ENCODE measurements around the gene ARHGAP15. TPM values are rescaled to one million over a fixed set of nuclear protein-coding genes. Genes with fewer than 3 reads are reported as not detected.

The ARHGAP15 gene
- total RNA-seq, 1 donor from 2014 or later = 56.2 TPM

DNA sequence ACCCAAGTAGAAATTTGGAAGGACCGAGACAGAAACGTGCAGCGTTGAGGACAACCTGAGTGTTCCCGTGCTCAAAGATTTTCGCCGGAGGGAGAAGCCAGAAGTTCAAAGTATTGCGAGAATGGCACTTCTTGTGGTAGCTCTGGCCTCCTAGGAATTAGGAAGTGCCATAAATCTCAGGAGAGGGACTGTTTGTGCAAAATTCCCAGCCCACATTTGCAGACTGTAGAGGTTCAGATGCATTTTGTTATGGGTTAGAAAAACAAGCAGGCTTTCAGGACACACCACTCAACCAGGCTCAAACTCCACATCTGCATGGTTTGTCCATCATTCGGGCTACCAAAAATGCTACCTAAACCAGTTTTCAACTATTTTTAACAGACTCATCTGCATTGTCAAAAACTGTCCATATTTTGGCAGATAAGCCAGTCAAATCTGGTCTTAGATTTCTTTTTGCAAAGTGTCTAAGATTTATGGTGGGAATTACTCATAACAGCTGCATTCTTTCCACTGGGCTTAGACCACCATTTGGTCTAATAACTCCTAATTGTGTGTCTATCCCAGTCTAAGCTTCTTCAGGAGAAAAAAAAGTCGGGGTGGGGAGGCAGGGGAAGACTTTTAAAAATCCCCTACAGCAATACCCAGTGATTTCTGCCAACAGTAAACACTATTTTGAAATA lies 422.9 kb downstream of the ARHGAP15 start:
- H3K9me3 Mint-ChIP-seq = no peaks in the 10 kb centered on the region
- no peak overlapping the region for H3K4me3 Mint-ChIP-seq
- H3K27ac Mint-ChIP-seq = no peak overlapping the region
- intact Hi-C loops (cut with micrococcal nuclease) = no loop called here
- peaks cover 20% of the 10 kb centered on the region for H3K36me3 Mint-ChIP-seq (ENCODE audit: low read depth)
- DNase-seq = no peak
- H3K4me1 Mint-ChIP-seq = peaks cover 8% of the 10 kb centered on the region
- H3K27me3 Mint-ChIP-seq = no peaks in the 10 kb centered on the region

DNA sequence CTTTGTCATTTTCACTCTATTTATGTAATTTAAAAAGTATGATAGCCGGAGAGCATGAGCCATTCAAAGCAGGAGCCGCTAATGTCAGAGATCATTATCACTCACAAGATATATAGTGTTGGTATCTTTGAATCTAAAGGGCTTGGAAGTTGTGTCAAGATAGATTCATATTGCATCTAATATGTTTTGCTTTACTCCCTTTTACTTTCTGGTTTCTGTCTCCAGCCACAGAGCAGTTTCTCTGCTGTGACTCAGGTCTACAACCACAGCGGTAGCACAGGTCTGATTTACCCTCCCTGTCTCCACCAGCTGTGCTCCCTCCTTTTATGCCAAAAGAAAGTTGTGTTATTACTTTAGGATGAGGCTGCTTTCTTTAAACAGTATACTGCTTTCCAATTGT lies 424.0 kb downstream of the ARHGAP15 start:
- no peak for DNase-seq
- intact Hi-C loops (cut with micrococcal nuclease) = no loop called here
- H3K4me1 Mint-ChIP-seq = peaks cover 10% of the 10 kb centered on the region
- no peaks in the 10 kb centered on the region for H3K9me3 Mint-ChIP-seq
- no peaks in the 10 kb centered on the region for H3K27me3 Mint-ChIP-seq
- H3K36me3 Mint-ChIP-seq (ENCODE audit: low read depth) = peaks cover 28% of the 10 kb centered on the region
- H3K4me3 Mint-ChIP-seq = no peak overlapping the region
- no peak overlapping the region for H3K27ac Mint-ChIP-seq

GRCh38 chr2:143558665-143559064 lies 429.4 kb downstream of the ARHGAP15 start:
- H3K27ac Mint-ChIP-seq = no peak overlapping the region
- H3K36me3 Mint-ChIP-seq (ENCODE audit: low read depth) = peaks cover 48% of the 10 kb centered on the region
- intact Hi-C loops (cut with micrococcal nuclease) = no loop called here
- H3K27me3 Mint-ChIP-seq = no peaks in the 10 kb centered on the region
- no peak for DNase-seq
- no peak overlapping the region for H3K4me3 Mint-ChIP-seq
- H3K4me1 Mint-ChIP-seq = peaks cover 6% of the 10 kb centered on the region
- no peaks in the 10 kb centered on the region for H3K9me3 Mint-ChIP-seq

DNA sequence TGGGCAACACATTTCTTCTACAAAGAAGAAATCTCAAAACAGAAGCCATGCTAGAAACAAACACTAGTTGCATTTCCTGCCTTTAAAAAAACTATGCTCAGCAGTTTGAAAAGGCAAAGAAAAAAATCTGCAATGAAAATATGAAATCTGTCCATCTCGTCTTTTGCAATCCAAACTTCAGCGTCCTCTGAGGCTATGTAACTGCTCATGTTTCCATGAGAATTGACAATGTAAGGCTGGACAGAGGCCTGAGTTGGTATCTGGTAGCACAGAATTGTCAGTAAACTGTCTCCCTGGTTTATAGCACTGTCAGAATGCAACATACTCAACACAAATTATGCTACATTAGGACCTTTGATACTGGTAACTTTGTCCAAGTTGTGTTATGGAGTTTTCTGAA lies 429.9 kb downstream of the ARHGAP15 start:
- Mint-ChIP-seq H3K27me3 (no peaks in the 10 kb centered on the region), H3K9me3 (peaks cover 3% of the 10 kb centered on the region), H3K4me3 (no peak overlapping the region), H3K36me3 (ENCODE audit: low read depth) (peaks cover 53% of the 10 kb centered on the region), H3K4me1 (peaks cover 6% of the 10 kb centered on the region), H3K27ac (no peak overlapping the region)
- intact Hi-C loops (cut with micrococcal nuclease) = no loop called here
- no peak for DNase-seq

DNA sequence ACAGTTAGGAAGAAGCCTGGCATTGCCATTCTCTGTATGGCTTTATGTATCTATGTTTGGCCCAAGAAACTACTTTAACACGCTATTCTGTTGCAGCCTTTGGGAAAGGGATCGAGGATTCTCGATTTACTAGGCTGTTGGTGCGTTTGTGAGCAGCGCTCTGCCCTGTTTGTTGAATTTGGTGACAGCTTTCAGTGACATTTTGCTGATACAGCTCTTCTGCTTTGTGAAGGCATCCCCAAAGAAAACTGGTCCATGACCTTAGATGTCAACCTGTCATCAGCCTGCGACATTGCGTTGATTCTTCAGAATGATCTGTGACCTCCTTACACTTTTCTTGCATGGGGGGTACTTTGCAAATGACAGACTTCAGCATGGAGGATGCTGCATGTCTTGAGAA lies 431.5 kb downstream of the ARHGAP15 start:
- Mint-ChIP-seq H3K36me3 (ENCODE audit: low read depth) (peaks cover 56% of the 10 kb centered on the region), H3K4me1 (peaks cover 6% of the 10 kb centered on the region)
- intact Hi-C loops (cut with micrococcal nuclease) = no loop called here

DNA sequence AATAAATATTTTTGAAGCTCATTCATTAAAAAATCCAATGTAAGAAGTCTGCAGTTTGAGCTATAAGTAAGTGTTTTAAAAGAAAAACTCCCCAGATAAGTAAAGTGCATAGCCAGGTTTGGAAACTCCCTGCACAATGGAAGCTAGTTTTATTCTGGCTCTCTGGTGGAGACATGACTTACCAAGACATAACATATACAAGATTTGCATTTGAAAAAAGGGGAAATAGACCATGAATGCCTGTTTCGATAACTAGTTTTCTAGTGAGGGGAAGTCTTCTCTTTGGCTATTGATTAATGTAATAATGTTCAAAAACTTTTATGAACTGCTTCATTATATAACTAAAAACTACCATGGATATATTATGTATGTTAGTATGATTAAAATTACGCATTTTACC lies 435.2 kb downstream of the ARHGAP15 start:
- DNase-seq = no peak
- no peak overlapping the region for H3K27ac Mint-ChIP-seq
- no peaks in the 10 kb centered on the region for H3K27me3 Mint-ChIP-seq
- peaks cover 9% of the 10 kb centered on the region for H3K9me3 Mint-ChIP-seq
- peaks cover 2% of the 10 kb centered on the region for H3K4me1 Mint-ChIP-seq
- H3K4me3 Mint-ChIP-seq = no peak overlapping the region
- H3K36me3 Mint-ChIP-seq (ENCODE audit: low read depth) = peaks cover 52% of the 10 kb centered on the region
- intact Hi-C loops (cut with micrococcal nuclease) = no loop called here

More for the DNA sequence above, 431.5 kb downstream of the ARHGAP15 start:
- Mint-ChIP-seq H3K9me3 (peaks cover 3% of the 10 kb centered on the region), H3K4me3 (no peak overlapping the region), H3K27ac (no peak overlapping the region), H3K27me3 (no peaks in the 10 kb centered on the region)
- no peak for DNase-seq

GRCh38 chr2:143571747-143572146 lies 442.5 kb downstream of the ARHGAP15 start:
- Mint-ChIP-seq H3K4me1 (peaks cover 4% of the 10 kb centered on the region), H3K9me3 (peaks cover 3% of the 10 kb centered on the region), H3K4me3 (no peak overlapping the region), H3K27ac (no peak overlapping the region), H3K27me3 (no peaks in the 10 kb centered on the region), H3K36me3 (ENCODE audit: low read depth) (peaks cover 28% of the 10 kb centered on the region)
- no peak for DNase-seq
- intact Hi-C loops (cut with micrococcal nuclease) = no loop called here

DNA sequence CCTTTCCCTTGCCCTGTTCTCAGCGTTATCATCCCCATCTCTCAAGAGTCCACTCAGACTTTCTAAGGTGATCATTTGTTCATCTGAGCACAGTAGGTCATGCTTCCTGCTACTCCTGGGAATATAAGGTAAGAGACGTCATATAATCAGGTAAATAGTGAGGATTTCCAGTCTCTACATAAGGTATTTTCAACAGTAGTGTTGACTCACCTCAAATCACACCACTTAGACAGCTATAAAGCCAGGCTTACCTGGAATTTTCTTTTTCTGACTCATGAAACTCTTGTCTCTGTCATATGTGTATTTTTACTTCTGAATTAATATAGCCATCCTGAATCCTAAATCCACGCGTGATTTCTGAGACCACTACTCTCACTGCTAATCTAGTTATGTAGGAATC lies 443.2 kb downstream of the ARHGAP15 start:
- Mint-ChIP-seq H3K4me3 (no peak overlapping the region), H3K27ac (peak overlapping the region; percentile 61), H3K4me1 (peaks cover 4% of the 10 kb centered on the region), H3K9me3 (no peaks in the 10 kb centered on the region), H3K36me3 (ENCODE audit: low read depth) (peaks cover 23% of the 10 kb centered on the region), H3K27me3 (no peaks in the 10 kb centered on the region)
- no peak for DNase-seq
- intact Hi-C loops (cut with micrococcal nuclease) = no loop called here

GRCh38 chr2:143574069-143574468 lies 444.9 kb downstream of the ARHGAP15 start:
- Mint-ChIP-seq H3K27ac (no peak overlapping the region), H3K36me3 (ENCODE audit: low read depth) (peaks cover 14% of the 10 kb centered on the region), H3K9me3 (no peaks in the 10 kb centered on the region), H3K4me3 (no peak overlapping the region), H3K4me1 (peaks cover 4% of the 10 kb centered on the region), H3K27me3 (no peaks in the 10 kb centered on the region)
- no peak for DNase-seq
- intact Hi-C loops (cut with micrococcal nuclease) = no loop called here

GRCh38 chr2:143575340-143575739 lies 446.1 kb downstream of the ARHGAP15 start:
- H3K4me1 Mint-ChIP-seq = peaks cover 4% of the 10 kb centered on the region
- no peaks in the 10 kb centered on the region for H3K27me3 Mint-ChIP-seq
- no peak for DNase-seq
- peaks cover 12% of the 10 kb centered on the region for H3K36me3 Mint-ChIP-seq (ENCODE audit: low read depth)
- H3K9me3 Mint-ChIP-seq = no peaks in the 10 kb centered on the region
- intact Hi-C loops (cut with micrococcal nuclease) = no loop called here
- no peak overlapping the region for H3K4me3 Mint-ChIP-seq
- H3K27ac Mint-ChIP-seq = no peak overlapping the region

- no peak overlapping the region for H3K27ac Mint-ChIP-seq
- H3K36me3 Mint-ChIP-seq (ENCODE audit: low read depth) = peaks cover 12% of the 10 kb centered on the region
- no peaks in the 10 kb centered on the region for H3K27me3 Mint-ChIP-seq
- no peaks in the 10 kb centered on the region for H3K9me3 Mint-ChIP-seq
- no peak overlapping the region for H3K4me3 Mint-ChIP-seq
- intact Hi-C loops (cut with micrococcal nuclease) = no loop called here
- DNase-seq = no peak
- peaks cover 12% of the 10 kb centered on the region for H3K4me1 Mint-ChIP-seq
Measured at GRCh38 chr2:143577489-143577888, 448.3 kb downstream of the ARHGAP15 start.

GRCh38 chr2:143579456-143579855 lies 450.2 kb downstream of the ARHGAP15 start:
- H3K4me1 Mint-ChIP-seq = peaks cover 12% of the 10 kb centered on the region
- H3K36me3 Mint-ChIP-seq (ENCODE audit: low read depth) = peaks cover 15% of the 10 kb centered on the region
- H3K4me3 Mint-ChIP-seq = no peak overlapping the region
- H3K27ac Mint-ChIP-seq = no peak overlapping the region
- no peak for DNase-seq
- no peaks in the 10 kb centered on the region for H3K9me3 Mint-ChIP-seq
- intact Hi-C loops (cut with micrococcal nuclease) = no loop called here
- no peaks in the 10 kb centered on the region for H3K27me3 Mint-ChIP-seq

DNA sequence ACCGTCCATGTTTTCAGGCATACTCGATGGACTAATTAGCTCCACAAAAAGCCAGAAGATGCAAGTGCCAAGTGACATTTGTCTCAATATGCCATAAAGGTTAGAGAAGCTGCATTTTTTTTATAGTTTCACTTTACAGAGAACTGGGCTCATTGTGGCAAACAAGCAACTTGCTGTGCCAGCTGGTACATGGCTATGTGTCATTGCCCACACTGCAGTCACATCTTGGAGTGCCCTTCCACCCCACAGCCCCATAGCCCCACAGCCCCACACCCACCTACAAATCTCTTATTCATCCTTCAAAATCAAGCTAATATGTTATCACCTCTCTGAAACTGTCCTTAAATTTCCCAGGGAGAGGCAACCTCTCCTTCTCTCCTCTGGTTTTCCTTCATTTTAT lies 451.9 kb downstream of the ARHGAP15 start:
- Mint-ChIP-seq H3K4me3 (no peak overlapping the region), H3K9me3 (no peaks in the 10 kb centered on the region), H3K27me3 (no peaks in the 10 kb centered on the region), H3K27ac (no peak overlapping the region), H3K4me1 (peaks cover 12% of the 10 kb centered on the region), H3K36me3 (ENCODE audit: low read depth) (peaks cover 19% of the 10 kb centered on the region)
- intact Hi-C loops (cut with micrococcal nuclease) = no loop called here
- no peak for DNase-seq

- no peak for DNase-seq
- peaks cover 14% of the 10 kb centered on the region for H3K4me1 Mint-ChIP-seq
- peaks cover 21% of the 10 kb centered on the region for H3K36me3 Mint-ChIP-seq (ENCODE audit: low read depth)
- H3K27me3 Mint-ChIP-seq = no peaks in the 10 kb centered on the region
- H3K27ac Mint-ChIP-seq = no peak overlapping the region
- no peak overlapping the region for H3K4me3 Mint-ChIP-seq
- H3K9me3 Mint-ChIP-seq = no peaks in the 10 kb centered on the region
- intact Hi-C loops (cut with micrococcal nuclease) = no loop called here
Measured at GRCh38 chr2:143582046-143582747, 453.0 kb downstream of the ARHGAP15 start.

Data from activated CD4-positive, alpha-beta T cell treated with anti-CD3 and anti-CD28 coated beads, Interleukin-2, amount 10 ng/mL, durations not matched to agents 24 days and 14 days (primary cell).